ENCODE results near the gene ARHGAP15. TPM values are rescaled to one million over a fixed set of nuclear protein-coding genes. Genes with fewer than 3 reads are reported as not detected.
A peak's percentile ranks its signal among the peaks of the same experiment; 100 is the strongest.

The ARHGAP15 gene
- total RNA-seq, 1 donor from 2014 or later = not detected

GRCh38 chr2:143792602-143793001, 663.4 kb downstream of the ARHGAP15 start:
- Mint-ChIP-seq H3K9me3 (ENCODE audit: unreplicated experiment) (no peaks in the 10 kb centered on the region), H3K36me3 (ENCODE audit: unreplicated experiment) (no peaks in the 10 kb centered on the region), H3K4me1 (ENCODE audit: unreplicated experiment) (no peaks in the 10 kb centered on the region), H3K27me3 (ENCODE audit: unreplicated experiment) (no peaks in the 10 kb centered on the region), H3K4me3 (ENCODE audit: unreplicated experiment) (no peak overlapping the region), H3K27ac (ENCODE audit: unreplicated experiment) (no peak overlapping the region)
- no peak for TF ChIP-seq CTCF (IDR thresholded peaks at IDR 0.05)
- no peak for DNase-seq (ENCODE audit: extremely low spot score, unreplicated experiment)

DNA sequence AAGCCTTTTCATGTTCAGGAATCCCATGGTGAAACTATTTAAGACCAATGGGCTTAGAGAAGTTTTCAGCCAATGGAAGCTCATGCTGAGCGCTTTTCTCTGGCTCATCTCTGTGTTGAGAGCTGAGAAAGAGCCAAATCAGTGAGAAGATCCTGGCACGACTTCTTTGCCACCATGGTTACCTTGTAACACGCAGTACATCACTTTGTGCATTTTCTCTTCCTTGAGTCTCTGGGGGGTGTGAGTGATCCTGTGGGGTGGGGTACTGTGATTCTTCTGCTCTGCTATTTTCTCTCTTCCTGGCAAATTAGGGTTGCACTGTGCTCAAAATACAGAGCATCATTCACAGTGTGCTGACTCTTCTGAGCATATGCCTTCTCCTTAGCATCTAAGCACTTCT, 664.2 kb downstream of the ARHGAP15 start:
- Mint-ChIP-seq H3K36me3 (ENCODE audit: unreplicated experiment) (no peaks in the 10 kb centered on the region), H3K4me3 (ENCODE audit: unreplicated experiment) (no peak overlapping the region), H3K27me3 (ENCODE audit: unreplicated experiment) (no peaks in the 10 kb centered on the region), H3K9me3 (ENCODE audit: unreplicated experiment) (no peaks in the 10 kb centered on the region), H3K4me1 (ENCODE audit: unreplicated experiment) (no peaks in the 10 kb centered on the region), H3K27ac (ENCODE audit: unreplicated experiment) (no peak overlapping the region)
- no peak for DNase-seq (ENCODE audit: extremely low spot score, unreplicated experiment)
- no peak for TF ChIP-seq CTCF (IDR thresholded peaks at IDR 0.05)

DNA sequence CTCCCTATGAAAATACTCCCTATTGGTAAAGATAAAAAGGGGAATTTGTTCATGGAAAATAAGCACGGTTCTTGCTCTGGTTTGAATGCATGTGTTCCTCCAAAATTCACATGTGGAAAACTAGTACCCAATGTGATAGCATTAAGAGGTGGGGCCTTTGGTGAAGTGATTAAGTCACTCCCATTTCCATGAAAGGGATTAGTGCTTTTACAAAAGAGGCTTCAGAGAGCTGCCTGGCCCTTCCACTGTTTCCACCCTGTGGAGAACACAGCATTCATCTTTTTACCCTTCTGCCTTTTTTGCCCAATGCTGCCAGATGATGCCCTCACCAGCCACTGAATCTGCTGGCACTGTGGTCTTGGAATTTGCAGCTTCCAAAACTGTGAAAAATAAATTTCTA, 666.8 kb downstream of the ARHGAP15 start:
- peaks cover 4% of the 10 kb centered on the region for H3K9me3 Mint-ChIP-seq (ENCODE audit: unreplicated experiment)
- no peak overlapping the region for H3K4me3 Mint-ChIP-seq (ENCODE audit: unreplicated experiment)
- H3K27me3 Mint-ChIP-seq (ENCODE audit: unreplicated experiment) = no peaks in the 10 kb centered on the region
- H3K27ac Mint-ChIP-seq (ENCODE audit: unreplicated experiment) = no peak overlapping the region
- no peaks in the 10 kb centered on the region for H3K4me1 Mint-ChIP-seq (ENCODE audit: unreplicated experiment)
- DNase-seq (ENCODE audit: extremely low spot score, unreplicated experiment) = no peak
- H3K36me3 Mint-ChIP-seq (ENCODE audit: unreplicated experiment) = no peaks in the 10 kb centered on the region
- no peak for TF ChIP-seq CTCF (IDR thresholded peaks at IDR 0.05)

- Mint-ChIP-seq H3K9me3 (ENCODE audit: unreplicated experiment) (peaks cover 4% of the 10 kb centered on the region), H3K27ac (ENCODE audit: unreplicated experiment) (peak overlapping the region; percentile 2)
Observed at GRCh38 chr2:143801561-143801960, 672.3 kb downstream of the ARHGAP15 start.

DNA sequence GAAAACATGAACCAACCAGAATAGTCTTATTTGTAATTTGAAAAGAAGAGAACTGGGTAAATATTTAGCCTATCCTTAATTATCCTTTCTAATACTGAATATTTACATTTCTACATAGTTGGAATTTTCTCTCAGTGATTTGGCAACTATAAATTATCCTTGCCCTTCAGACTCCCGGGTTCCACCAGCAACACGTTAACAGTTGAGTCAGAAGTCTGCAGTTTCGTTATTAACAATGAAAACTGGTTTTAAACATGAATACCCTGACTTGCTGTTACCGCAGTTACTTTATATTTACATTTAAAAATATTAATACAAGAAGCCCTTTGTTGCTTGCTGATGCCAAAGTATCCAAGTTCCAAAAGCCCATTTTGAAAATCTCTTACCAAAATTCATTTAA, 673.0 kb downstream of the ARHGAP15 start:
- Mint-ChIP-seq H3K4me3 (ENCODE audit: unreplicated experiment) (no peak overlapping the region), H3K4me1 (ENCODE audit: unreplicated experiment) (peaks cover 17% of the 10 kb centered on the region), H3K27ac (ENCODE audit: unreplicated experiment) (peak overlapping the region; percentile 2), H3K36me3 (ENCODE audit: unreplicated experiment) (no peaks in the 10 kb centered on the region), H3K27me3 (ENCODE audit: unreplicated experiment) (no peaks in the 10 kb centered on the region), H3K9me3 (ENCODE audit: unreplicated experiment) (peaks cover 4% of the 10 kb centered on the region)
- no peak for TF ChIP-seq CTCF (IDR thresholded peaks at IDR 0.05)
- DNase-seq (ENCODE audit: extremely low spot score, unreplicated experiment) = no peak

More at GRCh38 chr2:143801561-143801960, 672.3 kb downstream of the ARHGAP15 start:
- H3K4me3 Mint-ChIP-seq (ENCODE audit: unreplicated experiment) = no peak overlapping the region
- no peak for TF ChIP-seq CTCF (IDR thresholded peaks at IDR 0.05)
- H3K36me3 Mint-ChIP-seq (ENCODE audit: unreplicated experiment) = no peaks in the 10 kb centered on the region
- no peaks in the 10 kb centered on the region for H3K27me3 Mint-ChIP-seq (ENCODE audit: unreplicated experiment)
- no peak for DNase-seq (ENCODE audit: extremely low spot score, unreplicated experiment)
- peaks cover 17% of the 10 kb centered on the region for H3K4me1 Mint-ChIP-seq (ENCODE audit: unreplicated experiment)

Data from osteocyte (in vitro differentiated cells).